ENCODE measurements around the gene HERPUD2. TPM values are rescaled to one million over a fixed set of nuclear protein-coding genes. Genes with fewer than 3 reads are reported as not detected.

HERPUD2 gene
- total RNA-seq, 1 donor from 2014 or later = 36.1 TPM

DNA sequence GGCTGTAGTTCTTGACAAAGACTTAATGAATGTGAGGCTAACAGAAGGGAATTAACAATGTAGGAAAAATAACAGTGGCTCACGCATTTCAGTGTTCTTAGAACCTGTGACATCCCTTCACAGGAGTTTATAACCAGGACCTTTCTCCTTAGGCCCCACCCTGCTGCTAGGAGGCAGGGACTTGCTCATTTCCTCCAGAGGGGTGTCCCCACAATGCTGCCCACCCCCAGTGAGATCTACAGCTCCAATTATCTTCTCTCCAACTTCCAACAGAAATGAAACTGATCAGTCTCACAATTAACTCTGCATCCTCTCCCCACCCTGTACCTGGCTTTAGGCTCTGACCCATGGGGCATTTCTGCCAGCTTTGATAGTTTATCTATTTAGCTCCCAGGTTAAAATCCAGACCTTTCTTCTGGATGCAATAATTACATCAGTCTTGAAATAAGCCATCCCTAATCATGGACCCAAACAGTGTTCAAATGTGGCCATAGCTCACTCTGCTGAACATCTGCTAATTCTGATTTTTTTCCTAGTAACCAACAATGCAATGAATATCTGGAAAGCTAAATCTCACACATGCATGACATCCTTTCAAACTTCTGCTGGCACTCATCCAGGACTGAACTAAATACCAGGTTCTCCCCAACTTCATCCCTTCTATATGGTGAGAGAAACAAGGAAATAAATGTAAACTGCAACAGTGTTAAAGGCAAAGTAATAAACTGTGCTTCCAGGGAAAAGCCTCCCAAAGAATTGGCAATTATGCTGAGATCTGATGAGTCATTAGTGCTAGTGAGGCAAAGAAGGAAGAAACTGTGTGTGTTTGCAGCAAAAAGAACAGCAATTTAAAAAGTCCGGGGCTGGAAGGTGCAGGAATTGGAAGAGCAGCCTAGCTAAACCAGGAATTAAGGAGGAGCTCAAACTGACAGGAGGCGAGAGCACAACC is 64.6 kb downstream of the HERPUD2 start:
- Histone ChIP-seq H3K36me3 (ENCODE audit: control insufficient read depth, insufficient read depth, low read length) (peaks cover 4% of the 10 kb centered on the region), H3K27me3 (ENCODE audit: control insufficient read depth, insufficient read depth, low read length) (no peaks in the 10 kb centered on the region), H3K4me3 (ENCODE audit: low read depth, low read length) (no peak overlapping the region)
- TF ChIP-seq, protein P1, sequence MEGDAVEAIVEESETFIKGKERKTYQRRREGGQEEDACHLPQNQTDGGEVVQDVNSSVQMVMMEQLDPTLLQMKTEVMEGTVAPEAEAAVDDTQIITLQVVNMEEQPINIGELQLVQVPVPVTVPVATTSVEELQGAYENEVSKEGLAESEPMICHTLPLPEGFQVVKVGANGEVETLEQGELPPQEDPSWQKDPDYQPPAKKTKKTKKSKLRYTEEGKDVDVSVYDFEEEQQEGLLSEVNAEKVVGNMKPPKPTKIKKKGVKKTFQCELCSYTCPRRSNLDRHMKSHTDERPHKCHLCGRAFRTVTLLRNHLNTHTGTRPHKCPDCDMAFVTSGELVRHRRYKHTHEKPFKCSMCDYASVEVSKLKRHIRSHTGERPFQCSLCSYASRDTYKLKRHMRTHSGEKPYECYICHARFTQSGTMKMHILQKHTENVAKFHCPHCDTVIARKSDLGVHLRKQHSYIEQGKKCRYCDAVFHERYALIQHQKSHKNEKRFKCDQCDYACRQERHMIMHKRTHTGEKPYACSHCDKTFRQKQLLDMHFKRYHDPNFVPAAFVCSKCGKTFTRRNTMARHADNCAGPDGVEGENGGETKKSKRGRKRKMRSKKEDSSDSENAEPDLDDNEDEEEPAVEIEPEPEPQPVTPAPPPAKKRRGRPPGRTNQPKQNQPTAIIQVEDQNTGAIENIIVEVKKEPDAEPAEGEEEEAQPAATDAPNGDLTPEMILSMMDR (IDR thresholded peaks at IDR 0.05; ENCODE audit: insufficient read depth, low read length, severe bottlenecking) = no peak
- DNase-seq (ENCODE audit: low read depth) (peak; percentile 8), FAIRE-seq (no peak)

DNA sequence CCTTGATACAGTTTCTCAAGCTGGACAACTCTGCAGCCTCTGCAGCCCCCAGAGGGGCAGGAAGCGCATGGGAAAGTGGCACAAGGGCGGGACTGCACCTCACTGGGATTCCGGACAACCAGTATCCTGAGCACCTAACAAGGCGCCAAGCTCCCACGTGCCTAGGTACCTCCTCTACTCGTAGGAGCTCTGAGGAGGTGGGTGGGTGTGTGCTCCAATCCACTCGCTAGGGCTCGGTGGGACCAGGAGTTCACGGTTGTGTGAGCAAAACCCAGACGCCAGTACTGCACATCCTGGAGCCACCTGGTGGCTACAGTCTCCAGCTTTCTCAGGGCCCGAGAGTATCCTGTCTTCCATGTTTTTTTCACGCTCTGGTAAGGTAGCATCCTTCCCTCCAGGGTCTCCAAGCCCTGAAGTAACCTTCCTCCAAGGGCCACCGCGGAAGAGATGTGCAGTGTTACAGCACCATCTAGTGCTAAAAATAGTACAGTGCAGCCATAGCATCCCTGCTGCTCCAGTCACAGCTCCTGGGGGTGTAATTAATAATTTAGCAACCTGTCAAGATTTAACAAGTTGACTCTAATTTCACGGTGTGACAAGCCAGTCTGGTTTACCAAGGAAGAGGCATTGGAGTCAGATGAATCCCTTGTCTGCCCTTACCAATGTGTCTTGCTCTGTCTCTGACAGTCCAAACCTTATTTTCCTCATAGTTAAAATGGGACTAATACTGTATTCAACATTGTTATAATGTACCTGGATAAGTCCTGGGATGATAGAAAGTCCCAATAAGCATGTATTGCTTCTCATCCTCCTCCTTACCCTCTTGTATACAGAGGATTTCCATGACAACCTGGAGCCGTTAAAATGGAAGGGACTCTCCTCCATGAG is 70.4 kb downstream of the HERPUD2 start:
- no peak overlapping the region for H3K4me3 ChIP-seq (ENCODE audit: low read depth, low read length)
- FAIRE-seq (no peak), DNase-seq (ENCODE audit: low read depth) (peak; percentile 31)
- TF ChIP-seq, protein P1 (IDR thresholded peaks at IDR 0.05; ENCODE audit: insufficient read depth, low read length, severe bottlenecking) = peak; percentile 78
- H3K36me3 ChIP-seq (ENCODE audit: control insufficient read depth, insufficient read depth, low read length) = no peaks in the 10 kb centered on the region
- no peaks in the 10 kb centered on the region for H3K27me3 ChIP-seq (ENCODE audit: control insufficient read depth, insufficient read depth, low read length)

DNA sequence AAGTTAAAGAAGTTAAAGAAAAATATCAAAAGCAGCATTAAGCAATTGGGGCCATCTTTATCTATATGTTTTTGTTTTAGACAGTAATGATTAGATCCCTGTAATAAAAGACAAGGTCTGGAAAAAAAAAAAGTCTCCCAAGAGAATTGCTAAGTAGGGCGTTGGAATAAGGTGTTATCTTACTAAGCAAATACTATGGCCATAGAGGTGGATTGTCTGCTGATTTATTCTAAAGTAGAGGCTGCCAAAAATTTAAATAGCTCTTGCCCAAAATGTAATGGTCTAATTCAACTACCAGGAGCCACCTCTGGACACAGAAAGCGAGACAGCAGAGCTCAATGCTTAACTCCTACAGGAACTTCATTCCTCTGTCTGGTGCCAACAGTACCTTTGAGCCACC is 71.6 kb downstream of the HERPUD2 start:
- DNase-seq (ENCODE audit: low read depth) (no peak), FAIRE-seq (no peak)
- no peak overlapping the region for H3K4me3 ChIP-seq (ENCODE audit: low read depth, low read length)
- H3K36me3 ChIP-seq (ENCODE audit: control insufficient read depth, insufficient read depth, low read length) = no peaks in the 10 kb centered on the region
- TF ChIP-seq, protein P1 (IDR thresholded peaks at IDR 0.05; ENCODE audit: insufficient read depth, low read length, severe bottlenecking) = no peak
- H3K27me3 ChIP-seq (ENCODE audit: control insufficient read depth, insufficient read depth, low read length) = no peaks in the 10 kb centered on the region

GRCh38 chr7:35619863-35620262 is 75.1 kb downstream of the HERPUD2 start:
- H3K4me3 ChIP-seq (ENCODE audit: low read depth, low read length) = no peak overlapping the region
- TF ChIP-seq, protein P1 (IDR thresholded peaks at IDR 0.05; ENCODE audit: insufficient read depth, low read length, severe bottlenecking) = no peak
- FAIRE-seq (no peak), DNase-seq (ENCODE audit: low read depth) (no peak)
- H3K36me3 ChIP-seq (ENCODE audit: control insufficient read depth, insufficient read depth, low read length) = no peaks in the 10 kb centered on the region
- H3K27me3 ChIP-seq (ENCODE audit: control insufficient read depth, insufficient read depth, low read length) = no peaks in the 10 kb centered on the region

- DNase-seq (ENCODE audit: low read depth) (no peak), FAIRE-seq (no peak)
- no peaks in the 10 kb centered on the region for H3K36me3 ChIP-seq (ENCODE audit: control insufficient read depth, insufficient read depth, low read length)
- H3K27me3 ChIP-seq (ENCODE audit: control insufficient read depth, insufficient read depth, low read length) = no peaks in the 10 kb centered on the region
- TF ChIP-seq, protein P1 (IDR thresholded peaks at IDR 0.05; ENCODE audit: insufficient read depth, low read length, severe bottlenecking) = no peak
- no peak overlapping the region for H3K4me3 ChIP-seq (ENCODE audit: low read depth, low read length)
Observed at GRCh38 chr7:35617041-35617440, 77.9 kb downstream of the HERPUD2 start.

All from bronchial epithelial cell (primary cell).